ENCODE results near the gene TP53I11. TPM values are rescaled to one million over a fixed set of nuclear protein-coding genes. Genes with fewer than 3 reads are reported as not detected.

TP53I11 gene
- total and polyA plus RNA-seq, 2 experiments from 2014 or later: 23.5 to 43.9 TPM

DNA sequence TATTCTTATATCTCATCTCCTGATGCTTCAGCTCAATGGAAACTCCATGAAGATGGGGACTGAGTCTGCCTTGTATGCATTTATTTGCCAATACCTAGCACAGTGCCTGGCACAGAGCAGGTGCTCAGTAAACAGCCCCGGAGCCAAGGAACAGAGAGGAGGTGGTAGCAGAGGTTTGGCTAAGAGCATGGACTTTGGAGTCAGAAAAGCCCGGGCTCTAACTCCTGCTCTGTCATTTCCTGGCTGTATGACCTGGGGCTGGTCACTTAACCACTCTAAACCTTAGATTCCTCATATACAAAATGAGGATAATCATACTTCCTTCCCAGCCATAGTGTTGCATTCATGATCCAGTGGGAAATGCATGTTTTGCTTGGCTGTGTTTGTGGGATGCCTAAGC lies 36.6 kb downstream of the TP53I11 start:
- H3K27me3 Mint-ChIP-seq (ENCODE audit: insufficient read depth, low read depth, poor library complexity): peaks cover 8% of the 10 kb centered on the region
- peaks cover 9% of the 10 kb centered on the region; the same call in 1 of the 2 replicates for H3K4me1 ChIP-seq (ENCODE audit: insufficient read depth)
- no peak overlapping the region for H3K4me2 ChIP-seq

More for the DNA sequence above, 36.6 kb downstream of the TP53I11 start:
- no peak overlapping the region for H3K27ac Mint-ChIP-seq
- no peak overlapping the region for H3K4me3 ChIP-seq
- no peaks in the 10 kb centered on the region for H3K36me3 Mint-ChIP-seq (ENCODE audit: low read depth)
- no peaks in the 10 kb centered on the region for H3K36me3 ChIP-seq (ENCODE audit: insufficient read depth)
- no peaks in the 10 kb centered on the region for H3K27me3 ChIP-seq (ENCODE audit: insufficient read depth)
- peaks cover 23% of the 10 kb centered on the region for H3K4me1 Mint-ChIP-seq
- ATAC-seq: no peak
- H3K9me3 Mint-ChIP-seq: no peaks in the 10 kb centered on the region
- H2AFZ ChIP-seq: no peak overlapping the region
- H3K9me2 ChIP-seq (ENCODE audit: insufficient read depth): no peaks in the 10 kb centered on the region
- TF ChIP-seq JUNB (IDR thresholded peaks at IDR 0.05; ENCODE audit: unreplicated experiment) (no peak), EZH2phosphoT487 (IDR thresholded peaks at IDR 0.05; ENCODE audit: unreplicated experiment) (no peak), ZNF331 (CRISPR knock-in tag; IDR thresholded peaks at IDR 0.05; ENCODE audit: low read depth) (no peak), STAT1 (IDR thresholded peaks at IDR 0.05; ENCODE audit: unreplicated experiment) (no peak), CREB1 (CRISPR knock-in tag; IDR thresholded peaks at IDR 0.05; ENCODE audit: low read depth) (no peak), POLR2AphosphoS5 (IDR thresholded peaks at IDR 0.05; ENCODE audit: low read depth) (no peak), ZNF114 (CRISPR knock-in tag; IDR thresholded peaks at IDR 0.05) (no peak), NANOG (IDR thresholded peaks at IDR 0.05; ENCODE audit: borderline replicate concordance) (no peak), EZH2 (IDR thresholded peaks at IDR 0.05; ENCODE audit: low read depth, unreplicated experiment) (no peak)
- TF ChIP-seq, protein P1, sequence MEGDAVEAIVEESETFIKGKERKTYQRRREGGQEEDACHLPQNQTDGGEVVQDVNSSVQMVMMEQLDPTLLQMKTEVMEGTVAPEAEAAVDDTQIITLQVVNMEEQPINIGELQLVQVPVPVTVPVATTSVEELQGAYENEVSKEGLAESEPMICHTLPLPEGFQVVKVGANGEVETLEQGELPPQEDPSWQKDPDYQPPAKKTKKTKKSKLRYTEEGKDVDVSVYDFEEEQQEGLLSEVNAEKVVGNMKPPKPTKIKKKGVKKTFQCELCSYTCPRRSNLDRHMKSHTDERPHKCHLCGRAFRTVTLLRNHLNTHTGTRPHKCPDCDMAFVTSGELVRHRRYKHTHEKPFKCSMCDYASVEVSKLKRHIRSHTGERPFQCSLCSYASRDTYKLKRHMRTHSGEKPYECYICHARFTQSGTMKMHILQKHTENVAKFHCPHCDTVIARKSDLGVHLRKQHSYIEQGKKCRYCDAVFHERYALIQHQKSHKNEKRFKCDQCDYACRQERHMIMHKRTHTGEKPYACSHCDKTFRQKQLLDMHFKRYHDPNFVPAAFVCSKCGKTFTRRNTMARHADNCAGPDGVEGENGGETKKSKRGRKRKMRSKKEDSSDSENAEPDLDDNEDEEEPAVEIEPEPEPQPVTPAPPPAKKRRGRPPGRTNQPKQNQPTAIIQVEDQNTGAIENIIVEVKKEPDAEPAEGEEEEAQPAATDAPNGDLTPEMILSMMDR (conservative IDR thresholded peaks at IDR 0.05; ENCODE audit: low read depth in 2 of 2): no peak
- TF ChIP-seq, protein P2, sequence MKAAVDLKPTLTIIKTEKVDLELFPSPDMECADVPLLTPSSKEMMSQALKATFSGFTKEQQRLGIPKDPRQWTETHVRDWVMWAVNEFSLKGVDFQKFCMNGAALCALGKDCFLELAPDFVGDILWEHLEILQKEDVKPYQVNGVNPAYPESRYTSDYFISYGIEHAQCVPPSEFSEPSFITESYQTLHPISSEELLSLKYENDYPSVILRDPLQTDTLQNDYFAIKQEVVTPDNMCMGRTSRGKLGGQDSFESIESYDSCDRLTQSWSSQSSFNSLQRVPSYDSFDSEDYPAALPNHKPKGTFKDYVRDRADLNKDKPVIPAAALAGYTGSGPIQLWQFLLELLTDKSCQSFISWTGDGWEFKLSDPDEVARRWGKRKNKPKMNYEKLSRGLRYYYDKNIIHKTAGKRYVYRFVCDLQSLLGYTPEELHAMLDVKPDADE (IDR thresholded peaks at IDR 0.05): no peak
- TF ChIP-seq, protein P3, sequence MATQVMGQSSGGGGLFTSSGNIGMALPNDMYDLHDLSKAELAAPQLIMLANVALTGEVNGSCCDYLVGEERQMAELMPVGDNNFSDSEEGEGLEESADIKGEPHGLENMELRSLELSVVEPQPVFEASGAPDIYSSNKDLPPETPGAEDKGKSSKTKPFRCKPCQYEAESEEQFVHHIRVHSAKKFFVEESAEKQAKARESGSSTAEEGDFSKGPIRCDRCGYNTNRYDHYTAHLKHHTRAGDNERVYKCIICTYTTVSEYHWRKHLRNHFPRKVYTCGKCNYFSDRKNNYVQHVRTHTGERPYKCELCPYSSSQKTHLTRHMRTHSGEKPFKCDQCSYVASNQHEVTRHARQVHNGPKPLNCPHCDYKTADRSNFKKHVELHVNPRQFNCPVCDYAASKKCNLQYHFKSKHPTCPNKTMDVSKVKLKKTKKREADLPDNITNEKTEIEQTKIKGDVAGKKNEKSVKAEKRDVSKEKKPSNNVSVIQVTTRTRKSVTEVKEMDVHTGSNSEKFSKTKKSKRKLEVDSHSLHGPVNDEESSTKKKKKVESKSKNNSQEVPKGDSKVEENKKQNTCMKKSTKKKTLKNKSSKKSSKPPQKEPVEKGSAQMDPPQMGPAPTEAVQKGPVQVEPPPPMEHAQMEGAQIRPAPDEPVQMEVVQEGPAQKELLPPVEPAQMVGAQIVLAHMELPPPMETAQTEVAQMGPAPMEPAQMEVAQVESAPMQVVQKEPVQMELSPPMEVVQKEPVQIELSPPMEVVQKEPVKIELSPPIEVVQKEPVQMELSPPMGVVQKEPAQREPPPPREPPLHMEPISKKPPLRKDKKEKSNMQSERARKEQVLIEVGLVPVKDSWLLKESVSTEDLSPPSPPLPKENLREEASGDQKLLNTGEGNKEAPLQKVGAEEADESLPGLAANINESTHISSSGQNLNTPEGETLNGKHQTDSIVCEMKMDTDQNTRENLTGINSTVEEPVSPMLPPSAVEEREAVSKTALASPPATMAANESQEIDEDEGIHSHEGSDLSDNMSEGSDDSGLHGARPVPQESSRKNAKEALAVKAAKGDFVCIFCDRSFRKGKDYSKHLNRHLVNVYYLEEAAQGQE (IDR thresholded peaks at IDR 0.05; ENCODE audit: unreplicated experiment): no peak
- TF ChIP-seq, protein P4, sequence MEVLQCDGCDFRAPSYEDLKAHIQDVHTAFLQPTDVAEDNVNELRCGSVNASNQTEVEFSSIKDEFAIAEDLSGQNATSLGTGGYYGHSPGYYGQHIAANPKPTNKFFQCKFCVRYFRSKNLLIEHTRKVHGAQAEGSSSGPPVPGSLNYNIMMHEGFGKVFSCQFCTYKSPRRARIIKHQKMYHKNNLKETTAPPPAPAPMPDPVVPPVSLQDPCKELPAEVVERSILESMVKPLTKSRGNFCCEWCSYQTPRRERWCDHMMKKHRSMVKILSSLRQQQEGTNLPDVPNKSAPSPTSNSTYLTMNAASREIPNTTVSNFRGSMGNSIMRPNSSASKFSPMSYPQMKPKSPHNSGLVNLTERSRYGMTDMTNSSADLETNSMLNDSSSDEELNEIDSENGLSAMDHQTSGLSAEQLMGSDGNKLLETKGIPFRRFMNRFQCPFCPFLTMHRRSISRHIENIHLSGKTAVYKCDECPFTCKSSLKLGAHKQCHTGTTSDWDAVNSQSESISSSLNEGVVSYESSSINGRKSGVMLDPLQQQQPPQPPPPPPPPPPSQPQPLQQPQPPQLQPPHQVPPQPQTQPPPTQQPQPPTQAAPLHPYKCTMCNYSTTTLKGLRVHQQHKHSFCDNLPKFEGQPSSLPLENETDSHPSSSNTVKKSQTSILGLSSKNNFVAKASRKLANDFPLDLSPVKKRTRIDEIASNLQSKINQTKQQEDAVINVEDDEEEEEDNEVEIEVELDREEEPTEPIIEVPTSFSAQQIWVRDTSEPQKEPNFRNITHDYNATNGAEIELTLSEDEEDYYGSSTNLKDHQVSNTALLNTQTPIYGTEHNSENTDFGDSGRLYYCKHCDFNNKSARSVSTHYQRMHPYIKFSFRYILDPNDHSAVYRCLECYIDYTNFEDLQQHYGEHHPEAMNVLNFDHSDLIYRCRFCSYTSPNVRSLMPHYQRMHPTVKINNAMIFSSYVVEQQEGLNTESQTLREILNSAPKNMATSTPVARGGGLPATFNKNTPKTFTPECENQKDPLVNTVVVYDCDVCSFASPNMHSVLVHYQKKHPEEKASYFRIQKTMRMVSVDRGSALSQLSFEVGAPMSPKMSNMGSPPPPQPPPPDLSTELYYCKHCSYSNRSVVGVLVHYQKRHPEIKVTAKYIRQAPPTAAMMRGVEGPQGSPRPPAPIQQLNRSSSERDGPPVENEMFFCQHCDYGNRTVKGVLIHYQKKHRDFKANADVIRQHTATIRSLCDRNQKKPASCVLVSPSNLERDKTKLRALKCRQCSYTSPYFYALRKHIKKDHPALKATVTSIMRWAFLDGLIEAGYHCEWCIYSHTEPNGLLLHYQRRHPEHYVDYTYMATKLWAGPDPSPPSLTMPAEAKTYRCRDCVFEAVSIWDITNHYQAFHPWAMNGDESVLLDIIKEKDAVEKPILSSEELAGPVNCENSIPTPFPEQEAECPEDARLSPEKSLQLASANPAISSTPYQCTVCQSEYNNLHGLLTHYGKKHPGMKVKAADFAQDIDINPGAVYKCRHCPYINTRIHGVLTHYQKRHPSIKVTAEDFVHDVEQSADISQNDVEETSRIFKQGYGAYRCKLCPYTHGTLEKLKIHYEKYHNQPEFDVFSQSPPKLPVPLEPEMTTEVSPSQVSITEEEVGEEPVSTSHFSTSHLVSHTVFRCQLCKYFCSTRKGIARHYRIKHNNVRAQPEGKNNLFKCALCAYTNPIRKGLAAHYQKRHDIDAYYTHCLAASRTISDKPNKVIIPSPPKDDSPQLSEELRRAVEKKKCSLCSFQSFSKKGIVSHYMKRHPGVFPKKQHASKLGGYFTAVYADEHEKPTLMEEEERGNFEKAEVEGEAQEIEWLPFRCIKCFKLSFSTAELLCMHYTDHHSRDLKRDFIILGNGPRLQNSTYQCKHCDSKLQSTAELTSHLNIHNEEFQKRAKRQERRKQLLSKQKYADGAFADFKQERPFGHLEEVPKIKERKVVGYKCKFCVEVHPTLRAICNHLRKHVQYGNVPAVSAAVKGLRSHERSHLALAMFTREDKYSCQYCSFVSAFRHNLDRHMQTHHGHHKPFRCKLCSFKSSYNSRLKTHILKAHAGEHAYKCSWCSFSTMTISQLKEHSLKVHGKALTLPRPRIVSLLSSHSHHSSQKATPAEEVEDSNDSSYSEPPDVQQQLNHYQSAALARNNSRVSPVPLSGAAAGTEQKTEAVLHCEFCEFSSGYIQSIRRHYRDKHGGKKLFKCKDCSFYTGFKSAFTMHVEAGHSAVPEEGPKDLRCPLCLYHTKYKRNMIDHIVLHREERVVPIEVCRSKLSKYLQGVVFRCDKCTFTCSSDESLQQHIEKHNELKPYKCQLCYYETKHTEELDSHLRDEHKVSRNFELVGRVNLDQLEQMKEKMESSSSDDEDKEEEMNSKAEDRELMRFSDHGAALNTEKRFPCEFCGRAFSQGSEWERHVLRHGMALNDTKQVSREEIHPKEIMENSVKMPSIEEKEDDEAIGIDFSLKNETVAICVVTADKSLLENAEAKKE (CRISPR knock-in tag; IDR thresholded peaks at IDR 0.05): no peak
- no peak for DNase-seq (ENCODE audit: low spot score)
- H3K79me2 ChIP-seq (replicated peaks; ENCODE audit: insufficient read depth): no peaks in the 10 kb centered on the region
- no peak overlapping the region for H3K4me3 Mint-ChIP-seq
- no peaks in the 10 kb centered on the region for H4K20me1 ChIP-seq (replicated peaks; ENCODE audit: insufficient read depth)
- H3K27ac ChIP-seq (ENCODE audit: low read depth): no peak overlapping the region
- H3F3A ChIP-seq (replicated peaks; ENCODE audit: low read depth): 0 out of 2 replicates have a peak, but pooled peaks cover 3% of the 10 kb centered on the region

Measured in GM23338 (cell line).